H1 (cell line): Measurements from ENCODE around the gene CLCNKB. TPM values are rescaled to one million over a fixed set of nuclear protein-coding genes. Genes with fewer than 3 reads are reported as not detected.

Experiments used
- CTCF ChIA-PET: fragments of 300-600 bp; sonication (Branson Sonifier 250); formaldehyde crosslinking; loops from one replicate; lab custom pipeline; 2021; ENCODE audit not compliant: partially characterized antibody; lab: Charles Lee
- POLR2A ChIA-PET: fragments of 300-600 bp; sonication (Branson Sonifier 250); formaldehyde crosslinking; loops from one replicate; lab custom pipeline; 2021; ENCODE audit warnings: inconsistent platforms; ENCODE audit not compliant: partially characterized antibody; lab: Charles Lee
- DNase-seq, 2 experiments: peaks; one replicate each; pipeline versions ENCODE4 v3.0.0 to v3.0.0-alpha.2; 2010 to 2022; ENCODE audit warnings: low spot score in 2 of 2, low read depth in 1 of 2, mixed read lengths in 1 of 2
- FAIRE-seq: peaks from 2 replicates; lab custom pipeline; 2011; peaks lifted over from hg19 to GRCh38; lab: Jason Lieb, UNC
- H2AFZ ChIP-seq: 2 replicates; pipeline ENCODE4 v1.8.1; 2012; ENCODE audit warnings: low read length, inconsistent platforms
- H2AK5ac ChIP-seq: 2 replicates; pipeline ENCODE4 v1.6.1; 2013; ENCODE audit warnings: low read depth, low read length
- H2BK120ac ChIP-seq: replicated peaks from 2 replicates; pipeline ENCODE3; 2013; ENCODE audit warnings: low read depth, low read length, inconsistent platforms
- H2BK12ac ChIP-seq: 2 replicates; pipeline ENCODE4 v1.6.1; 2013; ENCODE audit warnings: low read depth, low read length
- H2BK15ac ChIP-seq: 2 replicates; pipeline ENCODE4 v1.6.1; 2013; ENCODE audit warnings: low read length
- H2BK20ac ChIP-seq: 2 replicates; pipeline ENCODE4 v1.6.1; 2013; ENCODE audit warnings: low read length
- H2BK5ac ChIP-seq: 2 replicates; pipeline ENCODE4 v1.6.1; 2013; ENCODE audit warnings: low read depth, low read length
- H3K14ac ChIP-seq: 2 replicates; pipeline ENCODE4 v1.6.1; 2013; ENCODE audit warnings: inconsistent platforms; ENCODE audit not compliant: insufficient read length
- H3K18ac ChIP-seq: 2 replicates; pipeline ENCODE4 v1.6.1; 2013; ENCODE audit warnings: low read length; ENCODE audit errors: extremely low read depth
- H3K23ac ChIP-seq: 2 replicates; pipeline ENCODE4 v1.6.1; 2013; ENCODE audit warnings: inconsistent platforms; ENCODE audit not compliant: insufficient read length
- H3K23me2 ChIP-seq: 2 replicates; pipeline ENCODE4 v1.6.1; 2013; ENCODE audit warnings: low read depth, low read length
- H3K27ac ChIP-seq: 2 replicates; pipeline ENCODE4 v1.6.1; 2011; ENCODE audit warnings: low read depth, low read length, inconsistent platforms
- H3K27me3 ChIP-seq, 4 experiments: replicated peaks in 1 of 4; 1 replicate in 1 of 4; 2 replicates in 3 of 4; pipeline versions ENCODE4 v1.6.1 to v1.8.1; 2011 to 2013; ENCODE audit warnings: low read length in 3 of 4, mild to moderate bottlenecking in 3 of 4, inconsistent platforms in 2 of 4, mixed read lengths in 2 of 4, moderate library complexity in 1 of 4; ENCODE audit not compliant: control insufficient read depth in 3 of 4, insufficient read depth in 3 of 4; ENCODE audit errors: extremely low read depth in 1 of 4
- H3K36me3 ChIP-seq, 4 experiments: 2 replicates each; pipeline versions ENCODE4 v1.6.1 to v1.8.1; 2011 to 2013; ENCODE audit warnings: mild to moderate bottlenecking in 4 of 4, low read length in 3 of 4, moderate library complexity in 2 of 4, control low read depth in 1 of 4, inconsistent platforms in 1 of 4; ENCODE audit not compliant: insufficient read depth in 4 of 4, control insufficient read depth in 2 of 4
- H3K4ac ChIP-seq: replicated peaks from 2 replicates; pipeline ENCODE3; 2013; ENCODE audit warnings: low read length, low read depth, mixed read lengths, inconsistent platforms; ENCODE audit not compliant: insufficient read length
- H3K4me1 ChIP-seq, 4 experiments: replicated peaks in 1 of 4; 1 replicate in 1 of 4; 2 replicates in 3 of 4; pipeline versions ENCODE4 v1.6.1 to v1.8.1; 2011 to 2013; ENCODE audit warnings: low read length in 3 of 4, inconsistent platforms in 2 of 4, mixed read lengths in 1 of 4; ENCODE audit not compliant: insufficient read depth in 4 of 4, control insufficient read depth in 3 of 4
- H3K4me2 ChIP-seq, 2 experiments: 2 replicates each; pipeline versions ENCODE4 v1.6.1 to v1.8.1; 2011 to 2013; ENCODE audit warnings: low read depth in 2 of 2, low read length in 2 of 2, control low read depth in 1 of 2, inconsistent platforms in 1 of 2, mild to moderate bottlenecking in 1 of 2; ENCODE audit not compliant: insufficient read depth in 1 of 2
- H3K4me3 ChIP-seq, 4 experiments: fragments of 200-600, 300-600 bp in 1 of 4; sonication (generic), shearing (Covaris generic), sonication (Bioruptor Twin) in 1 of 4; 2 replicates each; pipeline versions ENCODE4 v1.5.1 to v1.8.1; 2011 to 2016; ENCODE audit warnings: low read length in 4 of 4, low read depth in 3 of 4, control low read depth in 2 of 4, inconsistent platforms in 2 of 4, mild to moderate bottlenecking in 2 of 4, mixed read lengths in 1 of 4, moderate library complexity in 1 of 4; ENCODE audit not compliant: insufficient read depth in 2 of 4; ENCODE audit errors: extremely low read depth in 1 of 4
- H3K56ac ChIP-seq: replicated peaks from 2 replicates; pipeline ENCODE3; 2013; ENCODE audit warnings: low read depth, mild to moderate bottlenecking, mixed read lengths, low read length, inconsistent platforms; ENCODE audit not compliant: insufficient read length
- H3K79me1 ChIP-seq: 2 replicates; pipeline ENCODE4 v1.6.1; 2013; ENCODE audit warnings: low read depth, low read length, control low read depth
- H3K79me2 ChIP-seq, 2 experiments: 2 replicates each; pipeline versions ENCODE4 v1.6.1 to v1.8.1; 2012 to 2013; ENCODE audit warnings: low read length in 2 of 2, mild to moderate bottlenecking in 2 of 2, inconsistent platforms in 1 of 2; ENCODE audit not compliant: insufficient read depth in 2 of 2, control insufficient read depth in 1 of 2
- H3K9ac ChIP-seq, 4 experiments: replicated peaks in 1 of 4; 1 replicate in 1 of 4; 2 replicates in 3 of 4; pipeline versions ENCODE4 v1.6.1 to v1.8.1; 2011 to 2013; ENCODE audit warnings: low read depth in 3 of 4, low read length in 3 of 4, control low read depth in 2 of 4, mild to moderate bottlenecking in 2 of 4, moderate library complexity in 2 of 4, inconsistent platforms in 1 of 4; ENCODE audit errors: extremely low read depth in 1 of 4
- H3K9me3 ChIP-seq, 2 experiments: 2 replicates each; pipeline versions ENCODE4 v1.6.1 to v1.8.1; 2012 to 2013; ENCODE audit warnings: mild to moderate bottlenecking in 2 of 2, moderate library complexity in 2 of 2, control low read depth in 1 of 2, inconsistent platforms in 1 of 2, low read depth in 1 of 2, low read length in 1 of 2, mixed read lengths in 1 of 2; ENCODE audit not compliant: insufficient read depth in 2 of 2
- H4K20me1 ChIP-seq, 2 experiments: replicated peaks in 1 of 2; 2 replicates each; pipeline versions ENCODE3 to v1.8.1; 2011 to 2013; ENCODE audit warnings: inconsistent platforms in 2 of 2, low read length in 2 of 2, mild to moderate bottlenecking in 1 of 2; ENCODE audit not compliant: insufficient read depth in 2 of 2, control insufficient read depth in 1 of 2
- H4K5ac ChIP-seq: 2 replicates; pipeline ENCODE4 v1.6.1; 2013; ENCODE audit warnings: low read length, low read depth, mixed read lengths, inconsistent platforms; ENCODE audit not compliant: insufficient read length
- H4K8ac ChIP-seq: 2 replicates; pipeline ENCODE4 v1.8.0; 2013; ENCODE audit warnings: mild to moderate bottlenecking, moderate library complexity, low read length, inconsistent platforms; ENCODE audit not compliant: insufficient read depth; ENCODE audit errors: extremely low read depth
- H4K91ac ChIP-seq: replicated peaks from 2 replicates; pipeline ENCODE3; 2013; ENCODE audit warnings: low read length, mixed read lengths, inconsistent platforms; ENCODE audit not compliant: insufficient read length
- BCL11A ChIP-seq, 2 experiments: IDR thresholded peaks; one replicate each; pipeline ENCODE4 v1.6.1; 2011; ENCODE audit warnings: low read depth in 2 of 2, low read length in 2 of 2, mild to moderate bottlenecking in 2 of 2
- EP300 ChIP-seq, 2 experiments: IDR thresholded peaks; 1 replicate in 1 of 2; 2 replicates in 1 of 2; pipeline ENCODE4 v1.6.1; 2011 to 2012; ENCODE audit warnings: low read depth in 2 of 2, low read length in 2 of 2, mild to moderate bottlenecking in 2 of 2, borderline replicate concordance in 1 of 2, inconsistent platforms in 1 of 2, moderate library complexity in 1 of 2
- GTF2F1 ChIP-seq: IDR thresholded peaks from 2 replicates; pipeline ENCODE4 v1.6.1; 2012; ENCODE audit warnings: low read depth, low read length, improper control_type of control experiment, borderline replicate concordance
- KDM1A ChIP-seq: fragments of 200-600, 300-600 bp; sonication (generic); IDR thresholded peaks from 2 replicates; pipeline ENCODE4 v1.7.1; 2016; ENCODE audit warnings: mild to moderate bottlenecking, low read length, borderline replicate concordance
- KDM4A ChIP-seq: IDR thresholded peaks from one replicate; pipeline ENCODE4 v1.7.1; 2012; ENCODE audit warnings: low read depth, mild to moderate bottlenecking, moderate library complexity, low read length, inconsistent platforms; ENCODE audit not compliant: severe bottlenecking
- MAFK ChIP-seq: IDR thresholded peaks from 2 replicates; pipeline ENCODE4 v1.6.1; 2012; ENCODE audit warnings: low read depth, mild to moderate bottlenecking, improper control_type of control experiment, low read length
- SIN3A ChIP-seq, 2 experiments: IDR thresholded peaks in 1 of 2; conservative IDR thresholded peaks in 1 of 2; 2 replicates each; pipeline ENCODE4 v1.6.1; 2011 to 2012; ENCODE audit warnings: low read length in 2 of 2, improper control_type of control experiment in 1 of 2, low read depth in 1 of 2, mild to moderate bottlenecking in 1 of 2
- SRF ChIP-seq: IDR thresholded peaks from 2 replicates; pipeline ENCODE4 v1.6.1; 2011; ENCODE audit warnings: mild to moderate bottlenecking, low read depth, low read length, moderate library complexity
- USF2 ChIP-seq: IDR thresholded peaks from 2 replicates; pipeline ENCODE4 v1.6.1; 2011; ENCODE audit warnings: low read length, improper control_type of control experiment
- WGBS, 2 experiments: shearing (Covaris generic) in 1 of 2; methylation state at CpG; one replicate each; pipeline versions ENCODE4 v1.1.6 to v1.1.7; 2013 to 2015; ENCODE audit warnings: low lambda C conversion rate in 2 of 2, mixed read lengths in 2 of 2, inconsistent platforms in 1 of 2, low coverage in 1 of 2, missing lambda C conversion rate in 1 of 2; ENCODE audit not compliant: insufficient replicate concordance in 2 of 2, insufficient coverage in 1 of 2, insufficient read length in 1 of 2; ENCODE audit errors: extremely low coverage in 1 of 2, missing lambda C conversion rate in 1 of 2; 5-methylcytosine and 5-hydroxymethylcytosine counted together
- polyA plus RNA-seq, 7 experiments: library from polyadenylated mRNA; depleted of rRNA in 3 of 7; stranded (reverse) in 5 of 7; unstranded in 2 of 7; fragments of >200 nt in 5 of 7; fragments of 200-250 nt in 2 of 7; gene quantifications; 1 replicate in 5 of 7; 2 replicates in 1 of 7; 4 replicates in 1 of 7; pipeline versions ENCODE4 v1.2.1 to v1.2.3, GENCODE V29; 2011 to 2013; ENCODE audit warnings: missing spikeins in 2 of 7, mixed read lengths in 2 of 7
- total RNA-seq: library from RNA; stranded (reverse); fragmentation: NEBNext Ultra II Directional; extraction: Animal tissue kit (Norgen Biotek cat#: 25700); gene quantifications from 2 replicates; pipeline ENCODE4 v1.2.1, GENCODE V29; 2021

The CLCNKB gene
- total and polyA plus RNA-seq, 2 of the 8 experiments (the other 6 are each of a cell fraction or from before 2014, with no cell fraction given): 1.2 to 3.5 TPM

GRCh38 chr1:16090076-16090826 is 46.7 kb downstream of the CLCNKB start:
- Histone ChIP-seq H3K18ac (no peak overlapping the region), H3K9ac (no peak overlapping the region), H4K91ac (no peak overlapping the region), H3K4me3 (no peak overlapping the region), H4K5ac (no peak overlapping the region), H3K36me3 (no peaks in the 10 kb centered on the region), H3K14ac (no peak overlapping the region), H3K4ac (no peak overlapping the region), H3K27me3 (no peaks in the 10 kb centered on the region), H3K23ac (no peak overlapping the region), H4K8ac (no peak overlapping the region), H3K27ac (no peak overlapping the region), H2AFZ (no peak overlapping the region), H3K4me1 (peaks cover 0 to 12% (median 3%) of the 10 kb centered on the region in 4 experiments; a peak in 4 of 7 replicates), H3K23me2 (peaks cover 5% of the 10 kb centered on the region; the same call in 1 of the 2 replicates), H2BK12ac (no peak overlapping the region), H3K56ac (no peak overlapping the region), H2BK120ac (no peak overlapping the region), H3K79me1 (no peaks in the 10 kb centered on the region), H3K9me3 (no peaks in the 10 kb centered on the region), H2BK15ac (no peak overlapping the region), H2AK5ac (no peak overlapping the region), H3K79me2 (no peaks in the 10 kb centered on the region), H2BK20ac (no peak overlapping the region), H2BK5ac (no peak overlapping the region), H4K20me1 (no peaks in the 10 kb centered on the region), H3K4me2 (no peak overlapping the region)
- no peak for FAIRE-seq
- ChIA-PET POLR2A (no interaction called here), CTCF (interaction anchor here (1.6 to 4.1 kb wide), 3 partner anchors 8 to 85 kb away, joined by 3 to 52 read pairs (median 19); no protein-coding TSS in a partner anchor)
- DNase-seq: no peak
- 95% methylated on average over 5 of the region's 5 CpGs; no CpG with 5 or more reads in 1 of the 2 experiments for WGBS, 2 experiments
- TF ChIP-seq EP300 (IDR thresholded peaks at IDR 0.05; ENCODE audit: borderline replicate concordance in 1 of 2, low read depth in 2 of 2, low read length in 2 of 2): no peak
- no peak for TF ChIP-seq SIN3A (conservative IDR thresholded peaks at IDR 0.05 in 1 of 2, IDR thresholded peaks at IDR 0.05 in 1 of 2; ENCODE audit: low read depth in 1 of 2, low read length in 2 of 2)
- no peak for TF ChIP-seq MAFK
- no peak for TF ChIP-seq BCL11A (IDR thresholded peaks at IDR 0.05; ENCODE audit: low read depth in 2 of 2, low read length in 2 of 2)
- TF ChIP-seq KDM4A: no peak
- TF ChIP-seq KDM1A: no peak
- no peak for TF ChIP-seq GTF2F1
- no peak for TF ChIP-seq USF2
- TF ChIP-seq SRF: no peak
